Tibial artery (tissue), 4 donors: Measurements from ENCODE around the gene AKR7A2.

Source experiments
- DNase-seq, 2 donors: peaks; one replicate each; pipeline ENCODE4 v3.0.0-alpha.2; 2019
- H3K27ac ChIP-seq, 2 donors: fragments of 200-600 bp; sonication (generic) in 1 of 2; 1 replicate in 1 of 2; 2 replicates in 1 of 2; pipeline ENCODE4 v1.5.1; 2018 to 2019; ENCODE audit warnings: mild to moderate bottlenecking in 1 of 2
- H3K27me3 ChIP-seq, 2 donors: fragments of 200-600 bp; sonication (generic) in 1 of 2; one replicate each; pipeline versions ENCODE4 v1.5.1 to v1.6.0; 2016 to 2019
- H3K36me3 ChIP-seq, 3 donors: fragments of 200-600 bp; sonication (generic) in 2 of 3; one replicate each; pipeline ENCODE4 v1.5.1; 2016 to 2019; ENCODE audit warnings: mild to moderate bottlenecking in 2 of 3
- H3K4me1 ChIP-seq, 4 donors: fragments of 200-600 bp; sonication (generic) in 2 of 4; 1 replicate in 3 of 4; 2 replicates in 1 of 4; pipeline ENCODE4 v1.5.1; 2016 to 2019
- H3K4me3 ChIP-seq, 2 donors: fragments of 200-600 bp; sonication (generic) in 1 of 2; 1 replicate in 1 of 2; 2 replicates in 1 of 2; pipeline ENCODE4 v1.5.1; 2018 to 2019; ENCODE audit warnings: mild to moderate bottlenecking in 2 of 2
- H3K9me3 ChIP-seq, 3 donors: fragments of 200-600 bp; sonication (generic) in 1 of 3; one replicate each; pipeline ENCODE4 v1.5.1; 2016 to 2019
- intact Hi-C: fragments of 100-400 bp; cut with DNase I; formaldehyde crosslinking; loops from one replicate; pipeline ENCODE4 v1.15.0; 2023; ENCODE audit warnings: low total_unique reads
- TF ChIP-seq, protein P1 (sequence below), 2 experiments: fragments of 200-600 bp in 1 of 2; fragments of 450-650 bp in 1 of 2; IDR thresholded peaks; one replicate each; pipeline ENCODE4 v1.5.1; 2017 to 2019; ENCODE audit warnings: antibody characterized with exemption in 2 of 2, mild to moderate bottlenecking in 1 of 2, moderate library complexity in 1 of 2

The AKR7A2 gene

DNA sequence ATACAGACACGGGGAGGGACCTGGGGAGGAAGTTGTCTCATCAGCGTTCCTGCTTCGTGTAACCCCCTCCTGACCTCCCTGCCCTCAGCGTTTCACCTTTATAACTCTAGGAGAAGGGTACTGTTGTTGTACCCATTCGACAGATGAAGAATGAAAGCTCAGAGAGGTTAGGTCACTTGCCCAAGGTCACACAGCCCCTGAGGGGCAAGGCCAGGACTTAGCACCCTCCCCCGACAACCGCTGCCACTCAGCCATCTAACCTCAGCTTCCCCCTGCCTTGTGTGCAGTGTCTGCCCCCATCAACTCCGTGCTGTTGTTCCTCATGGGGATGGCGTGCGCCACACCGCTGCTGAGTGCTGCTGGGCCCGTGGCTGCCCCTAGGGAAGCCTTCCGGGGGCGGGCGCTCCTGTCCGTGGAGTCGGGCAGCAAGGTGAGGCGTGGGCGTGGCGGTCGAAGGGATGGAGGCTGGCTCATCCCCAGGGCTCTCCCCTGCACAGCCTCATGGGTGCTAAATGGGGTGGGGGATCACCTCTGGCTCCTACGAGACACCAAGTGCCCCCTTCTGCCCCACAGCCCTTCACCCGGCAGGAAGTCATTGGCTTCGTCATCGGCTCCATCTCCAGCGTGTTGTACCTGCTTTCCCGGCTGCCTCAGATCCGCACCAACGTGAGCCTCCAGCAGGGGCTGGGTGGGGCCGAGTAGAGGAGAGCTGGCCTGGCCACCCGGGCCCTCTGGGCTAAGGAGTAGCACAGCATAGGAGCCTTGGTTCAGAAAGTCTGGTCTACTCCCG lies 14.2 kb upstream of the AKR7A2 start:
- H3K36me3 ChIP-seq: peaks cover 22 to 94% (median 63%) of the 10 kb centered on the region in 3 donors
- intact Hi-C loops: no loop called here

DNA sequence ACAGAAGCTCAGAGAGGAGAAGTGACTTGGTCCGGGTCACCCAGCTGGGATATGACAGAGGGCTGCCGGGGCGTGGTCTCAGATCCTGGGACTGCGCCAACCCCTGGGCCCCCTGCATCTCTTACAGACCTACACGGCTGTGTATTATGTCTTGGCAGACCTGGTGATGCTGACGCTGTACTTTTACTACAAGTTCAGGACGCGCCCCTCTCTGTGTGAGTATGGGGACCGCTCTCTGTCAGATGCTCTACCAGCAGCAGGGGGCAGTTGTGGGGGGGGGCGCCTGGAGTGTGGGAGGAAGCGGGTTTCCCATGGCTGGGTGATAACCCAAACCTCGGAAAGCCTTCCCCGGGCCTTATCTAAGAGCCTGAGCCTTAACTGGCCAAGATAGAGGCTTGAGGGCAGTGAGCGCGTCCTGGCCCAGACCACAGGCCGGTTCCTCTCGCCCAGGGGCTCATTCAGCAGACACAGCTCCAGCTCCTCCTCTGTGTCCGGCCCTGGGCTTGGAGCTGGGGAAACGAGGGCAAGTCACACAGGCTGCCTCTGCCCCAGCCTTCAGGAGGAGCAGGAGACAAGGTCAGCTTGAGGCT lies 13.5 kb upstream of the AKR7A2 start:
- H3K4me3 ChIP-seq: no peak overlapping the region
- H3K27ac ChIP-seq: no peak overlapping the region
- H3K4me1 ChIP-seq: no peaks in the 10 kb centered on the region
- no peaks in the 10 kb centered on the region for H3K27me3 ChIP-seq
- DNase-seq: no peak
- intact Hi-C loops: no loop called here
- no peaks in the 10 kb centered on the region for H3K9me3 ChIP-seq
- peaks cover 22 to 90% (median 63%) of the 10 kb centered on the region in 3 donors for H3K36me3 ChIP-seq
- TF ChIP-seq, protein P1, sequence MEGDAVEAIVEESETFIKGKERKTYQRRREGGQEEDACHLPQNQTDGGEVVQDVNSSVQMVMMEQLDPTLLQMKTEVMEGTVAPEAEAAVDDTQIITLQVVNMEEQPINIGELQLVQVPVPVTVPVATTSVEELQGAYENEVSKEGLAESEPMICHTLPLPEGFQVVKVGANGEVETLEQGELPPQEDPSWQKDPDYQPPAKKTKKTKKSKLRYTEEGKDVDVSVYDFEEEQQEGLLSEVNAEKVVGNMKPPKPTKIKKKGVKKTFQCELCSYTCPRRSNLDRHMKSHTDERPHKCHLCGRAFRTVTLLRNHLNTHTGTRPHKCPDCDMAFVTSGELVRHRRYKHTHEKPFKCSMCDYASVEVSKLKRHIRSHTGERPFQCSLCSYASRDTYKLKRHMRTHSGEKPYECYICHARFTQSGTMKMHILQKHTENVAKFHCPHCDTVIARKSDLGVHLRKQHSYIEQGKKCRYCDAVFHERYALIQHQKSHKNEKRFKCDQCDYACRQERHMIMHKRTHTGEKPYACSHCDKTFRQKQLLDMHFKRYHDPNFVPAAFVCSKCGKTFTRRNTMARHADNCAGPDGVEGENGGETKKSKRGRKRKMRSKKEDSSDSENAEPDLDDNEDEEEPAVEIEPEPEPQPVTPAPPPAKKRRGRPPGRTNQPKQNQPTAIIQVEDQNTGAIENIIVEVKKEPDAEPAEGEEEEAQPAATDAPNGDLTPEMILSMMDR (IDR thresholded peaks at IDR 0.05): no peak

More for the DNA sequence above, 14.2 kb upstream of the AKR7A2 start:
- Histone ChIP-seq H3K9me3 (no peaks in the 10 kb centered on the region), H3K27ac (no peak overlapping the region), H3K4me1 (no peaks in the 10 kb centered on the region), H3K27me3 (no peaks in the 10 kb centered on the region), H3K4me3 (no peak overlapping the region)
- TF ChIP-seq, protein P1 (IDR thresholded peaks at IDR 0.05): no peak
- no peak for DNase-seq

DNA sequence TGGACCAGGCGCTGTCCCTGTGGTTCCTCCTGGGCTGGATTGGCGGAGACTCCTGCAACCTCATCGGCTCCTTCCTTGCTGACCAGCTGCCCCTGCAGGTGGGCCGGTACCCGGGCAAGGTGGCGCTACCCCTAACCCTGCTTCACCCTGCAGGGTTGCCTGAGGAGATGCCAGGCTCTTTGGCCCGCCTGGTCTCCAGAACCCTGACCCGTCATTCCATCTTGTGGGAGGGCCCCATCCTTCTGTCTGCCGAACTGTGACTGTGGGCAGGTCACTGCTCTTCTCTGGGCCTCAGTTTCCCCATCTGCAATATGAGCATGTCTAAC lies 12.7 kb upstream of the AKR7A2 start:
- DNase-seq: no peak
- Histone ChIP-seq H3K27ac (no peak overlapping the region), H3K4me1 (no peaks in the 10 kb centered on the region), H3K27me3 (no peaks in the 10 kb centered on the region), H3K9me3 (no peaks in the 10 kb centered on the region), H3K4me3 (no peak overlapping the region), H3K36me3 (peaks cover 22 to 89% (median 63%) of the 10 kb centered on the region in 3 donors)
- intact Hi-C loops: no loop called here
- TF ChIP-seq, protein P1 (IDR thresholded peaks at IDR 0.05): no peak

DNA sequence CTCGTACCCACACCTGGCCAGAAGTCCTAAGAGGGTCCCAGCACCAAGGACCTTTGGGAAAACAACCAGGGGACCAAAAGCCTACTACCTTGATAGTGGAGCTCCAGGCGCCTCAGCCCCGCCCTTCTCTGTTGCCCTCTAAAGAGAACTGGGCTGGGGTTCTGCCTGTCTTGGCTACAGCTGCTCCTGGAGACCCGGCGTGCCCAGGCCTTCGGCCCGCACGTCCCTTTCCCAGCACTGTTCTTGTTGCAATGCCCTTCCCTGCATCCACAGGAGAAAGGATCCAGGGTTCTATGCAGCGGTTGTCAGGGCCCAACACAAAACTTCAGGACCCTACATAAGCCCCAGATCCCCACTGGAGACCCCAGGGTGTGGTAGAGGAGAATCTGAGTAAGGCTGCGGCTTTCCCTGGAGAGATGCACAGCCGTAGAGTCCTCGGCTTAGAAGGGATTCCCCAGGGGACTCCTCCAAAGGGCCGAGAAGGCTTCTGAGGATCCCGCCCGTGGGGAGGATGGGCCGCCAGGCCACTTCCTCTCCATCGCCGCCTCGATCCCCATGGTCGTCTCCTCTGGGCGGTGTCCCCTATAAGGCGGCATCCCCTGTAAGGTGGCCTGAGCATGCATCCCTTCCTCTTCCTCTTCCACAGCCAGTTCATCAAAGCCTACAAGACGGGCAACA lies 12.2 kb upstream of the AKR7A2 start:
- H3K27me3 ChIP-seq: no peaks in the 10 kb centered on the region
- no peaks in the 10 kb centered on the region for H3K4me1 ChIP-seq
- TF ChIP-seq, protein P1 (IDR thresholded peaks at IDR 0.05): no peak
- no peak for DNase-seq
- intact Hi-C loops: no loop called here
- H3K4me3 ChIP-seq: no peak overlapping the region
- no peaks in the 10 kb centered on the region for H3K9me3 ChIP-seq
- H3K27ac ChIP-seq: no peak overlapping the region
- peaks cover 22 to 89% (median 63%) of the 10 kb centered on the region in 3 donors for H3K36me3 ChIP-seq

DNA sequence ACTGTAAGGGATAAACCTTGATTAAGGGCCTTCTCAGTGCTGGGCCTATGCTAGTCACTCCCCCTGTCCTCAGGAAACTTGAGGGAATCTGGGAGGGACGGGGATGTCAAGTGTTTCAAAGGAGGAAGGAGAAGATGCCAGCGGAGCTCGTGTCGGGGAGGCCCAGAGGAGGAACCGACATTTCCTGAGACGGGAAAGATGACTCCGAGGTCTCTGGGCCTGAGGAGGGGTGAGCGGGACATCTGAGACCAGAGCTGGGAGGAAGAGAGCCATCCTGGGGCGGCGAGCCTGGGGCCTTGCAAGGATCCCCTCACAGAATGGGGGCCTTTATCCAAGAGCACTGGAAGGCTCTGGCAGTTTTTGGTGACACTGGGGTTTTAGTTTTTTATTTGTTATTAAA lies 10.5 kb upstream of the AKR7A2 start:
- Histone ChIP-seq H3K4me1 (no peaks in the 10 kb centered on the region), H3K9me3 (no peaks in the 10 kb centered on the region), H3K4me3 (no peak overlapping the region), H3K36me3 (peaks cover 22 to 87% (median 55%) of the 10 kb centered on the region in 3 donors), H3K27me3 (no peaks in the 10 kb centered on the region), H3K27ac (no peak overlapping the region)
- DNase-seq: peak in 1 of 2 donors; percentile 59
- TF ChIP-seq, protein P1 (IDR thresholded peaks at IDR 0.05): no peak
- intact Hi-C loops: no loop called here
